ENCODE data around the gene PNRC1.

The PNRC1 gene

DNA sequence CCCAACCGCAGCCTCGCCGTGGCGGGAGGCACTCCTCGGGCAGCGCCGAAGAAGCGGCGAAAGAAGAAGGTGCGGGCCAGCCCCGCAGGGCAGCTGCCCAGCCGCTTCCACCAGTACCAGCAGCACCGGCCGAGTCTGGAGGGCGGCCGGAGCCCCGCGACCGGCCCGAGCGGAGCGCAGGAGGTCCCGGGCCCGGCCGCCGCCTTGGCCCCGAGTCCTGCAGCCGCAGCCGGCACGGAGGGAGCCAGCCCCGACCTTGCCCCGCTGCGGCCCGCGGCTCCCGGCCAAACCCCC lies 525 bp downstream of the PNRC1 start:
- peak overlapping the region; percentile 54 for H2BK120ac ChIP-seq (ENCODE audit: low read depth, low read length)
- no CpG with 5 or more reads among the region's 36 CpGs for WGBS (ENCODE audit: extremely low coverage, insufficient coverage, low lambda C conversion rate)

GRCh38 chr6:89081423-89082322 lies 1.1 kb downstream of the PNRC1 start:
- Histone ChIP-seq H3K4me2 (ENCODE audit: low read length) (peak overlapping the region; percentile 91), H2BK5ac (ENCODE audit: low read length) (peak overlapping the region; percentile 50), H4K8ac (ENCODE audit: low read depth, low read length) (no peak overlapping the region), H2BK120ac (ENCODE audit: low read depth, low read length) (peak overlapping the region; percentile 54), H3K27ac (ENCODE audit: low read depth, low read length) (peak overlapping the region; percentile 87), H2BK15ac (replicated peaks; ENCODE audit: low read depth) (no peak overlapping the region), H3K4me1 (ENCODE audit: control insufficient read depth, low read depth, low read length) (peaks cover 4% of the 10 kb centered on the region), H3K56ac (ENCODE audit: low read length) (peak overlapping the region; percentile 96), H3K4me3 (ENCODE audit: low read length) (peak overlapping the region; percentile 88), H3K79me1 (ENCODE audit: low read length) (peaks cover 13% of the 10 kb centered on the region), H3K9ac (ENCODE audit: low read length) (peak overlapping the region; percentile 97), H2AK5ac (ENCODE audit: low read length) (no peak overlapping the region), H3K4ac (ENCODE audit: low read depth, low read length) (peak overlapping the region; percentile 99), H3K18ac (ENCODE audit: low read length) (peak overlapping the region; percentile 99), H3K36me3 (ENCODE audit: control insufficient read depth, insufficient read depth, low read length) (no peaks in the 10 kb centered on the region), H3K23ac (ENCODE audit: low read length) (no peak overlapping the region), H4K5ac (ENCODE audit: low read length) (no peak overlapping the region), H3K27me3 (ENCODE audit: insufficient read depth, low read length, poor library complexity) (no peaks in the 10 kb centered on the region), H3K79me2 (ENCODE audit: control insufficient read depth, insufficient read depth, low read length) (peaks cover 15% of the 10 kb centered on the region)
- peak; percentile 95 for DNase-seq
- WGBS (ENCODE audit: extremely low coverage, insufficient coverage, low lambda C conversion rate) = no CpG with 5 or more reads among the region's 69 CpGs

More for the DNA sequence above, 525 bp downstream of the PNRC1 start:
- H3K4ac ChIP-seq (ENCODE audit: low read depth, low read length) = peak overlapping the region; percentile 99
- no peaks in the 10 kb centered on the region for H3K36me3 ChIP-seq (ENCODE audit: control insufficient read depth, insufficient read depth, low read length)
- peak overlapping the region; percentile 50 for H2BK5ac ChIP-seq (ENCODE audit: low read length)
- no peak overlapping the region for H4K8ac ChIP-seq (ENCODE audit: low read depth, low read length)
- no peaks in the 10 kb centered on the region for H3K27me3 ChIP-seq (ENCODE audit: insufficient read depth, low read length, poor library complexity)
- peak overlapping the region; percentile 87 for H3K27ac ChIP-seq (ENCODE audit: low read depth, low read length)
- H3K18ac ChIP-seq (ENCODE audit: low read length) = peak overlapping the region; percentile 99
- peak overlapping the region; percentile 85 for H3K23ac ChIP-seq (ENCODE audit: low read length)
- H3K4me1 ChIP-seq (ENCODE audit: control insufficient read depth, low read depth, low read length) = peaks cover 4% of the 10 kb centered on the region
- H4K5ac ChIP-seq (ENCODE audit: low read length) = no peak overlapping the region
- H2AK5ac ChIP-seq (ENCODE audit: low read length) = no peak overlapping the region
- peak overlapping the region; percentile 96 for H3K56ac ChIP-seq (ENCODE audit: low read length)
- DNase-seq = no peak
- peak overlapping the region; percentile 88 for H3K4me3 ChIP-seq (ENCODE audit: low read length)
- H3K9ac ChIP-seq (ENCODE audit: low read length) = peak overlapping the region; percentile 97
- H3K79me2 ChIP-seq (ENCODE audit: control insufficient read depth, insufficient read depth, low read length) = peaks cover 15% of the 10 kb centered on the region
- H2BK15ac ChIP-seq (replicated peaks; ENCODE audit: low read depth) = no peak overlapping the region
- H3K79me1 ChIP-seq (ENCODE audit: low read length) = peaks cover 13% of the 10 kb centered on the region
- H3K4me2 ChIP-seq (ENCODE audit: low read length) = peak overlapping the region; percentile 91

- H2BK15ac ChIP-seq (replicated peaks; ENCODE audit: low read depth) = no peak overlapping the region
- DNase-seq = peak; percentile 21
- peaks cover 15% of the 10 kb centered on the region for H3K79me2 ChIP-seq (ENCODE audit: control insufficient read depth, insufficient read depth, low read length)
- peak overlapping the region; percentile 82 for H3K56ac ChIP-seq (ENCODE audit: low read length)
- H3K36me3 ChIP-seq (ENCODE audit: control insufficient read depth, insufficient read depth, low read length) = no peaks in the 10 kb centered on the region
- H3K4me3 ChIP-seq (ENCODE audit: low read length) = peak overlapping the region; percentile 14
- peaks cover 4% of the 10 kb centered on the region for H3K4me1 ChIP-seq (ENCODE audit: control insufficient read depth, low read depth, low read length)
- H3K4me2 ChIP-seq (ENCODE audit: low read length) = peak overlapping the region; percentile 37
- H3K4ac ChIP-seq (ENCODE audit: low read depth, low read length) = no peak overlapping the region
- H2AK5ac ChIP-seq (ENCODE audit: low read length) = no peak overlapping the region
- peak overlapping the region; percentile 85 for H3K9ac ChIP-seq (ENCODE audit: low read length)
- no peak overlapping the region for H3K18ac ChIP-seq (ENCODE audit: low read length)
- no CpG with 5 or more reads among the region's 9 CpGs for WGBS (ENCODE audit: extremely low coverage, insufficient coverage, low lambda C conversion rate)
- no peak overlapping the region for H4K8ac ChIP-seq (ENCODE audit: low read depth, low read length)
- H3K23ac ChIP-seq (ENCODE audit: low read length) = peak overlapping the region; percentile 59
- no peak overlapping the region for H3K27ac ChIP-seq (ENCODE audit: low read depth, low read length)
- H3K27me3 ChIP-seq (ENCODE audit: insufficient read depth, low read length, poor library complexity) = no peaks in the 10 kb centered on the region
- no peak overlapping the region for H2BK5ac ChIP-seq (ENCODE audit: low read length)
- H3K79me1 ChIP-seq (ENCODE audit: low read length) = peaks cover 13% of the 10 kb centered on the region
- H2BK120ac ChIP-seq (ENCODE audit: low read depth, low read length) = no peak overlapping the region
- no peak overlapping the region for H4K5ac ChIP-seq (ENCODE audit: low read length)
Measured at GRCh38 chr6:89082486-89082891, 1.9 kb downstream of the PNRC1 start.

GRCh38 chr6:89084542-89084941 lies 4.0 kb downstream of the PNRC1 start:
- Histone ChIP-seq H2BK120ac (ENCODE audit: low read depth, low read length) (no peak overlapping the region), H3K79me2 (ENCODE audit: control insufficient read depth, insufficient read depth, low read length) (peaks cover 15% of the 10 kb centered on the region), H3K36me3 (ENCODE audit: control insufficient read depth, insufficient read depth, low read length) (no peaks in the 10 kb centered on the region), H3K4ac (ENCODE audit: low read depth, low read length) (no peak overlapping the region), H3K4me1 (ENCODE audit: control insufficient read depth, low read depth, low read length) (peaks cover 4% of the 10 kb centered on the region), H3K9ac (ENCODE audit: low read length) (no peak overlapping the region), H3K23ac (ENCODE audit: low read length) (no peak overlapping the region), H3K27ac (ENCODE audit: low read depth, low read length) (no peak overlapping the region), H2AK5ac (ENCODE audit: low read length) (no peak overlapping the region), H3K4me3 (ENCODE audit: low read length) (no peak overlapping the region), H2BK5ac (ENCODE audit: low read length) (no peak overlapping the region), H3K56ac (ENCODE audit: low read length) (no peak overlapping the region), H4K8ac (ENCODE audit: low read depth, low read length) (no peak overlapping the region), H3K4me2 (ENCODE audit: low read length) (no peak overlapping the region), H3K79me1 (ENCODE audit: low read length) (peaks cover 13% of the 10 kb centered on the region), H2BK15ac (replicated peaks; ENCODE audit: low read depth) (no peak overlapping the region), H3K27me3 (ENCODE audit: insufficient read depth, low read length, poor library complexity) (no peaks in the 10 kb centered on the region), H3K18ac (ENCODE audit: low read length) (no peak overlapping the region), H4K5ac (ENCODE audit: low read length) (no peak overlapping the region)
- DNase-seq = no peak

DNA sequence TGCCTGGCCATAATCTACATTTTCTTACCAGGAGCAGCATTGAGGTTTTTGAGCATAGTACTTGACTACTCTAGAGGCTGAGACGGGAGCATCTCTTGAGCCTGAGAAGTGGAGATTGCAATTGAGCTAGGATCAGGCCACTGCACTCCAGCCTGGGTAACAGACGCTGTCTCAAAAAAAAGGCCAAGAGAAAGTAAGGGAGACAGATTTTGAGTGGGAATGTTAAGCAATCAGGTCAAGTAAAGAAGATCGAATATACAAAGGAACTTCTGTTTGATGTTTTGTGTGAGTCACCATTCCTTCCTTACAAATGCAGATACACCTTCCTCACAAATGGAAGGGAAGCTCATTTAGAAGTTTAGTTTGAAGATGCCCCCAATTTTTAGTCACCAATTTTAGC lies 4.4 kb downstream of the PNRC1 start:
- Histone ChIP-seq H3K4me1 (ENCODE audit: control insufficient read depth, low read depth, low read length) (peaks cover 4% of the 10 kb centered on the region), H3K36me3 (ENCODE audit: control insufficient read depth, insufficient read depth, low read length) (no peaks in the 10 kb centered on the region), H3K4me2 (ENCODE audit: low read length) (no peak overlapping the region), H3K79me2 (ENCODE audit: control insufficient read depth, insufficient read depth, low read length) (peaks cover 15% of the 10 kb centered on the region), H3K27me3 (ENCODE audit: insufficient read depth, low read length, poor library complexity) (no peaks in the 10 kb centered on the region), H3K9ac (ENCODE audit: low read length) (no peak overlapping the region), H2BK120ac (ENCODE audit: low read depth, low read length) (no peak overlapping the region), H3K79me1 (ENCODE audit: low read length) (peaks cover 13% of the 10 kb centered on the region), H2BK15ac (replicated peaks; ENCODE audit: low read depth) (no peak overlapping the region), H4K8ac (ENCODE audit: low read depth, low read length) (no peak overlapping the region), H3K23ac (ENCODE audit: low read length) (no peak overlapping the region), H3K56ac (ENCODE audit: low read length) (no peak overlapping the region), H3K18ac (ENCODE audit: low read length) (no peak overlapping the region), H3K4me3 (ENCODE audit: low read length) (no peak overlapping the region), H2AK5ac (ENCODE audit: low read length) (no peak overlapping the region), H4K5ac (ENCODE audit: low read length) (no peak overlapping the region), H2BK5ac (ENCODE audit: low read length) (no peak overlapping the region), H3K27ac (ENCODE audit: low read depth, low read length) (no peak overlapping the region), H3K4ac (ENCODE audit: low read depth, low read length) (no peak overlapping the region)
- no CpG with 5 or more reads among the region's 3 CpGs for WGBS (ENCODE audit: extremely low coverage, insufficient coverage, low lambda C conversion rate)
- DNase-seq = peak; percentile 56

Data from mesendoderm (in vitro differentiated cells).